ENCODE results near the gene RFLNA.

DNA sequence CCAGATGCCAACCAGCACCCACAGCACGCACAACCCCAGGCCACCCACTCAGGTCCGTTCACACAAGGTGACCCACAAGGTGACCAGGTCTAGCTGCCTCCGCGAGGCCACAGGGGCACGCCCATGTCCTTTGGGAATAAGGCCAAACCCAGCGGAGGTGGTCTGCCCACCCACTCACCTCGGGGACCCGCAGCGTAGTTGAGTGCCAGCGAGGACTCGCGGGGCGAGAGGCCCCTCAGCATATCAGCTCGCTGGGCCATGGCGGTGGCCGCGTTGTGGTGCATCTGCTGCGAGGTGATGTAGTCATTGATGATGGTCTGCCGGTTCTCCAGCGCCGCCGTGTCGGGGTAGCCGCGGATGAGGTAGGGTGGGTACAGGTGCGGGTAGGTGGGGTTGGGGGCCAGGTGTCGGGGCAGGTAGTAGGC, 46.8 kb downstream of the RFLNA start:
- TF ChIP-seq, protein P1, sequence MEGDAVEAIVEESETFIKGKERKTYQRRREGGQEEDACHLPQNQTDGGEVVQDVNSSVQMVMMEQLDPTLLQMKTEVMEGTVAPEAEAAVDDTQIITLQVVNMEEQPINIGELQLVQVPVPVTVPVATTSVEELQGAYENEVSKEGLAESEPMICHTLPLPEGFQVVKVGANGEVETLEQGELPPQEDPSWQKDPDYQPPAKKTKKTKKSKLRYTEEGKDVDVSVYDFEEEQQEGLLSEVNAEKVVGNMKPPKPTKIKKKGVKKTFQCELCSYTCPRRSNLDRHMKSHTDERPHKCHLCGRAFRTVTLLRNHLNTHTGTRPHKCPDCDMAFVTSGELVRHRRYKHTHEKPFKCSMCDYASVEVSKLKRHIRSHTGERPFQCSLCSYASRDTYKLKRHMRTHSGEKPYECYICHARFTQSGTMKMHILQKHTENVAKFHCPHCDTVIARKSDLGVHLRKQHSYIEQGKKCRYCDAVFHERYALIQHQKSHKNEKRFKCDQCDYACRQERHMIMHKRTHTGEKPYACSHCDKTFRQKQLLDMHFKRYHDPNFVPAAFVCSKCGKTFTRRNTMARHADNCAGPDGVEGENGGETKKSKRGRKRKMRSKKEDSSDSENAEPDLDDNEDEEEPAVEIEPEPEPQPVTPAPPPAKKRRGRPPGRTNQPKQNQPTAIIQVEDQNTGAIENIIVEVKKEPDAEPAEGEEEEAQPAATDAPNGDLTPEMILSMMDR (IDR thresholded peaks at IDR 0.05; ENCODE audit: low read depth, low read length) = no peak
- TF ChIP-seq EZH2phosphoT487 (IDR thresholded peaks at IDR 0.05; ENCODE audit: low read depth) = no peak
